Omental fat pad (tissue), 4 donors: Measurements from ENCODE around the gene AP5Z1. TPM values are rescaled to one million over a fixed set of nuclear protein-coding genes. Genes with fewer than 3 reads are reported as not detected.

Experiments
- ATAC-seq: fragments of 150-250 bp; one replicate; pipeline ENCODE4 v1.9.1; 2016; ENCODE audit warnings: mild to moderate bottlenecking, moderate library complexity; ENCODE audit not compliant: low FRiP score
- DNase-seq: peaks from one replicate; pipeline ENCODE4 v3.0.0-alpha.2; 2019; ENCODE audit warnings: low spot score
- total RNA-seq, 4 donors: library from RNA; depleted of rRNA; stranded (reverse); fragments of >200 nt; gene quantifications; one replicate each; pipeline ENCODE4 v1.1.0, GENCODE V29; 2016
- TF ChIP-seq, protein P1 (sequence below), 3 donors: fragments of 450-650 bp; IDR thresholded peaks; one replicate each; pipeline ENCODE4 v1.5.1; 2016 to 2017; ENCODE audit warnings: antibody characterized with exemption in 3 of 3, mild to moderate bottlenecking in 3 of 3, moderate library complexity in 2 of 3

AP5Z1 gene
- total RNA-seq, 4 donors from 2014 or later: 14.8 to 36.9 (median 28.1) TPM

DNA sequence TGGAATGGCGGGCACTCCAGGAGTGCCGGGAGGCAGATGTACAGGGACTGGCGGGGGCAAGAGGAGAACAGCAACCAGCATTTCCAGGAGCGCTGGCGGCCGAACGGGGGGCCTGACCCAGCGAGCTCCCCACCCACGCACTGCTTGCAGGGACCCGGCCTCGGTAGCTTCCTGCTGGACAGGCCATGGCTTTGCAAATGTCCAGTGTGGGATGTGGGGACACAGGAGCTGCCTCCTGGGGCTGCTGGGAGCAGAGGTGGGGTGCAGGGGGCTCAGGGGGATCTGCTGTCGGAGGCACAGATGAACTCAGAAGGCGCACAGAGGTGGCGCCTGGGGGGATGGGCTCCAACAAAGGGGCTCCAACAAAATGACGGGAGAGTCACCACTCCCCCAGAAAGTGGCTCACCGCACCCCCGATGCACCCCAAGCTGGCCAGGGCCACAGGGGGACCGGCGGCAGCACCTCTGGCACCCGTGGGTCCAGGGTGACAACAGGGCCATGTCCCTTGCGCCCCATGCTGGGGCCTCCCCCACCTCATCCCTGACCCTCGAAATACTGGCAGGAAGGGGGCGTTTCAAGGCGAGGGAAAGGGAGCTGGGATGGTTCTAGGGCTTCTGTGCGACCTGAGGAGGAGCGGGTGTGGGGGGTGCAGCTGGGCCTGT, 41.1 kb downstream of the AP5Z1 start:
- TF ChIP-seq, protein P1, sequence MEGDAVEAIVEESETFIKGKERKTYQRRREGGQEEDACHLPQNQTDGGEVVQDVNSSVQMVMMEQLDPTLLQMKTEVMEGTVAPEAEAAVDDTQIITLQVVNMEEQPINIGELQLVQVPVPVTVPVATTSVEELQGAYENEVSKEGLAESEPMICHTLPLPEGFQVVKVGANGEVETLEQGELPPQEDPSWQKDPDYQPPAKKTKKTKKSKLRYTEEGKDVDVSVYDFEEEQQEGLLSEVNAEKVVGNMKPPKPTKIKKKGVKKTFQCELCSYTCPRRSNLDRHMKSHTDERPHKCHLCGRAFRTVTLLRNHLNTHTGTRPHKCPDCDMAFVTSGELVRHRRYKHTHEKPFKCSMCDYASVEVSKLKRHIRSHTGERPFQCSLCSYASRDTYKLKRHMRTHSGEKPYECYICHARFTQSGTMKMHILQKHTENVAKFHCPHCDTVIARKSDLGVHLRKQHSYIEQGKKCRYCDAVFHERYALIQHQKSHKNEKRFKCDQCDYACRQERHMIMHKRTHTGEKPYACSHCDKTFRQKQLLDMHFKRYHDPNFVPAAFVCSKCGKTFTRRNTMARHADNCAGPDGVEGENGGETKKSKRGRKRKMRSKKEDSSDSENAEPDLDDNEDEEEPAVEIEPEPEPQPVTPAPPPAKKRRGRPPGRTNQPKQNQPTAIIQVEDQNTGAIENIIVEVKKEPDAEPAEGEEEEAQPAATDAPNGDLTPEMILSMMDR (IDR thresholded peaks at IDR 0.05): no peak
- no peak for DNase-seq
- no peak for ATAC-seq

DNA sequence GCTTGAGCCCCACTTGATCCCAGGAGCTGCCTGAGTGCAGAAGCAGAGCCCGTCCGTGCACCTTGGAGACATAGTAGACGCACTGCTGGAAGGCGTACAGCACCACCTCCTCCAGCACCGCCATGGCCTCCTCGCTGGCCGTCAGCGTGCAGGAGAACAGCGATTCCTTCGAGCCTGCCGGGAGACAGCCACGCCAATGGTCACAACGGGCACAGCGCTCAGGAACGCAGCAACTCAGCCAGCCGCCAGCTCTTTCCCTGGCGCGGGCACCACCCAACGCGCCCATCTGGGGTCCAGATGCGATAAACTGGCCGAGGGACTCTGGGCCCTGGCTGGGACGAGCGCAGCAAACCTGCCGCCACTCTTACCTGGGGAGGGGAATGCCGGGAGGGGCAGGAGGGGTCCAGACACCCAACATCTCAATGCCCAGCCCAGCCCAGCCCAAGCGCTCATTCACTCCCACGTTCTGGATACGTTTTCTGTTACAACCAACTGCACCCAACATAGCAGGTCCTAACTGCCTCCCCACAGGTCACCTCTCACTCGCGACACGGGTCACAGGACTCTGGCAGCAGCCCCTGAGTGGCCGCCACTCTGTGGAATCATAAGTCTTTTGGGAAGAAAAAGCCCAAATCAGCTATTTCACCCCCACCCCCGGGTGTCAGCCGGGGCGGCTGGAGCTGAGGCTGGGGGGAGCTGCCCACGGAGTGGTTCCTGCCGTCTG, 41.9 kb downstream of the AP5Z1 start:
- TF ChIP-seq, protein P1 (IDR thresholded peaks at IDR 0.05): no peak
- DNase-seq (no peak), ATAC-seq (no peak)

DNA sequence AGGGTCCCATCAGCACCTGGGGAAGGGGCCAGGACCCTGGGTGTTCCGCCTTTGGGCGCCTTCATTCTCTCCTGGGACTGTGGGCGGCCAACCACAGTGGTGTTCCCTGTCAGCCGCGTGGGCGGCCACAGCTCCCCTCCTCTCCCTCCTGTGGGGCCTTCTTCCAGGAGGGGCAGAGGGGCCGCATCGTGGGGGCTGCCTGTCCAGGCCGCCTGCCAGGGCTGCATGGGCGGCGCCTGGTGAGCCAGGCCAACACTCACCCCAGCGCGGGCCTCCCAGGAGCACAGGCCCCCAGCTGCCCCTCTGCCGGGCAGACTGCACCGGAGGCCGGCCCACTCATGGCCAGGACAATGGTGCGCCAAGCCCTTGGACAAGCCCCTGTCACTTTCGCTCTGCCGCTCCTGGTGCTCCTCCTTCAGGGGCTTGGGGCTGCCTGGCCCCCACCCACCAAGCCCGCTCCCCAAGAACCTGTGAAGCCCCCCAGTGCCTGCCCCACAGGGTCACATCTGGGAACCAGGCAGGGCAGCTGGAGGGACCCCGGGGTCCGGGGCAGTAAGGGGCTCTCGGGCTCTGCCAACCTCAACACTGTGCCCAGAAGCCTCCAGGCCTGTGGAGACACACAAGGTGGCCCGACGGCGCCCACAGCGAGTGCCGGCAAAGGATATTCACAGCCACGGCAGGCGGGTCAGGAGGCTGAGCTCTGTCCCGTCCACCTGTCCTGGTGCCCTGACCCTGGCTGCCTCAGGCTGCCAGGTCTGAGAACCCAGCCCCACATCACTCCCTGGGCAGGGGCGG, 42.8 kb downstream of the AP5Z1 start:
- no peak for ATAC-seq
- TF ChIP-seq, protein P1 (IDR thresholded peaks at IDR 0.05): no peak
- DNase-seq: no peak

DNA sequence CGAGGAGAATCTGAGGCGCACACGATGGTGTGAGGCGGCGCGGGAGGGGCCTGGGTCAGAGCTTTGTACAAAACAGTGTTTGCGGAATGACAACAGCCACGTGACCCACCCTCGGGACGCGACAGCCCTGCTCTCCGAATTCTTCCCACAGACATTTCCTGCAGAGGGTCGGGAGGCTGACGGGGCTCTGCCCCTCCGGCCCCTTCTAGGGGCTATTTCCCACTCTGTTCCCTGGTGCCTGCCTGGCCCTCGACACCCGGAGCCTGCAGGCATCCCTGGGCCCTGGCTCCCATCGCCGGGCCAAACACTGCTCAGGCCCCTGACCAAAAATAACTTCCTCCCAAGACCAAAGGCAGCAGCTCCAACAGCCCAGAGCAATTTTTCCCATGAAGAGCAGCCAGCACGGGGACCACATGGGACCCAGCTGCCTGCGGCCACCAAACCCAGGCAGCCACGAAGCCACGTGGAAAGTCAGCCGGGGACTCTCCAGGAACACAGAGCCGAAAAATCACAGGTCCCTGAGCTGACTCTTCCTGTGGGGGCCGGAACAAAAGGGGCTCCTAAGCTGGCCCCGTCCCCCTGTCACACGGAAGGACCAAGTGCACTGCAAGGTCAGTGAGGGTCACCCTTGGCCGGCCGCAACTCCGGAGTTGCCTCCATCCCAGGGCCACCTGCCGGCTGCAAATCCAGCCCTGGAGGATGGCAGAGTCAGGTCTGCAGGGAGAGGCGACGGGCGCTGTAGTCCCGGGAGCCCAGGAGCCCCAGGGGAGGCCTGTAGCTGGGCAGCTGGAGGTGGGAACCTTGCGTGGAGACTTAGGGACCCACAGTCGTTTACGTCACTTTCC, 44.4 kb downstream of the AP5Z1 start:
- TF ChIP-seq, protein P1 (IDR thresholded peaks at IDR 0.05): no peak
- ATAC-seq (no peak), DNase-seq (no peak)

DNA sequence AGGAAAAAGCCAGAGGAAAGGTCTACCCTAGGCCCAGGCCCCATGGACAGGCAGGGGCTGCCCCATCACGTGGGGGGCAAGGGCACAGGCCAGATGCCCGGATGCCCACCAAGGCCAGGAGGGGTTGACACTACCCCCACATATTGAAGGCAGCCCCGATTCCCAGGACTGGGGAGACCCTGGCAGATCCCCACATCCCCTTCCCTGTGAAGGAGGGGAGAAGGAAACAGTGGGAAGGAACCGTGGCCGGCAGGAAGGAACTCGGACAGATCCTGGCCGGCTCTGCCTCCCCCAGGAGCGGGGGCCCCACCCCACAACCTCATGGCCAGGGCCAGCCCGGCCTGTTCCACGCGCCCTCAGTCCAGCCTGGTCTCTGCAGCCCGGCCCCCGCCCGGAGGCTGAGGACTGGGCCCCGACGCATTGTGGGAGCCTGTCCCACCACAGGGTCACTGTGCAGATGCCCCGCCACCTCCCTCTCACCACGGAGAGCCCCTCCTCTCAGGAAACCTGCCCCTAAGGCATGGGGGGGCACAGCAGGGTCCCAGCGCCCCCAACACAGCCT, 45.1 kb downstream of the AP5Z1 start:
- ATAC-seq: no peak
- DNase-seq: no peak
- TF ChIP-seq, protein P1 (IDR thresholded peaks at IDR 0.05): no peak

DNA sequence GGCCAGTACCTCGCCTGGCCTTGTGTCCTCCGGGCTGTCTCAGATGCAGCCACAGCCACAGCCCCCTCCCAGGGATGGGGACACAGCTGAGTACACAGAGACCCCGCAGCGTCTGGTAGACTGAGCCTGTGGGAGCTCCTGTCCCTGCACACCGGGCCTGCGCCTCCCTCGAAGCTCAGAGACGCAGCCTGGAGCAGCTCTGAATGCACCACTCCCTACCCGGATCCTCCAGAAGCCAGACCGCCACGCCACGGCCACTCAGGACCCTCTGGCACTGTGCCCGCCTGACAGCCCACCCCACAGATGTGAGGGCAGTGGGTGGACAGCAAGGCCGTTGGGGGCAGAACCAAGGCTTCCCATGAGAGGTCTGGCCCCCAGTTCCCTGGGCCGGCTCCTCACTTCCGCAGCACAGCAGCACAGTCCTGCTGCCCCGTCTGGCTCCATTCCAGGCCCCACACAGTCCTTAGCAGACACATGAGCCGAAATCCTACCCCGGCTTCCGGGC, 45.6 kb downstream of the AP5Z1 start:
- ATAC-seq (no peak), DNase-seq (no peak)

More for the DNA sequence above, 45.6 kb downstream of the AP5Z1 start:
- TF ChIP-seq, protein P1 (IDR thresholded peaks at IDR 0.05): no peak
